Panc1 (cell line): ENCODE data around the gene DRD3. TPM values are rescaled to one million over a fixed set of nuclear protein-coding genes. Genes with fewer than 3 reads are reported as not detected.

ENCODE experiments used
- ATAC-seq: fragments of 200-7000 bp; cut with Tn5 transposase; 2 replicates; pipeline ENCODE4 v1.9.1; 2020; ENCODE audit warnings: mild to moderate bottlenecking, moderate library complexity
- BruUV-seq: library from RNA; stranded (reverse); fragments of 400-500 nt; replicated peaks from 2 replicates; lab custom pipeline; 2021; lab: Mats Ljungman, UMichigan
- CTCF ChIA-PET: fragments of 300-600 bp; sonication (Branson Sonifier 250); formaldehyde crosslinking; loops from one replicate; lab custom pipeline; 2022; ENCODE audit warnings: antibody characterized with exemption; lab: Charles Lee
- POLR2A ChIA-PET: fragments of 300-600 bp; sonication (Branson Sonifier 250); formaldehyde crosslinking; loops from one replicate; lab custom pipeline; 2022; ENCODE audit warnings: antibody characterized with exemption; lab: Charles Lee
- DNase-seq: peaks from one replicate; pipeline ENCODE4 v3.0.0-alpha.2; 2010; ENCODE audit warnings: low read depth, low spot score
- H3K27ac ChIP-seq: 2 replicates; pipeline ENCODE4 v1.5.1; 2011; ENCODE audit warnings: mild to moderate bottlenecking, low read length, inconsistent platforms
- H3K27me3 ChIP-seq: fragments of 200-500 bp; sonication (Bioruptor generic); 2 replicates; pipeline ENCODE4 v1.6.0; 2014; ENCODE audit warnings: low read length, inconsistent platforms; ENCODE audit not compliant: control insufficient read depth, insufficient read depth
- H3K36me3 ChIP-seq: fragments of 200-500 bp; sonication (Bioruptor generic); 2 replicates; pipeline ENCODE4 v1.5.1; 2014; ENCODE audit warnings: inconsistent platforms, mild to moderate bottlenecking, low read length, moderate library complexity; ENCODE audit not compliant: control insufficient read depth, insufficient read depth
- H3K4me1 ChIP-seq: 2 replicates; pipeline ENCODE4 v1.5.1; 2011; ENCODE audit warnings: inconsistent platforms, mild to moderate bottlenecking, low read length, moderate library complexity; ENCODE audit not compliant: control insufficient read depth, insufficient read depth
- H3K4me3 ChIP-seq, 2 experiments: 2 replicates each; pipeline ENCODE4 v1.5.1; 2011 to 2012; ENCODE audit warnings: low read depth in 2 of 2, low read length in 2 of 2, mild to moderate bottlenecking in 2 of 2, inconsistent platforms in 1 of 2, moderate library complexity in 1 of 2
- H3K9me3 ChIP-seq: fragments of 200-500 bp; sonication (Bioruptor generic); 2 replicates; pipeline ENCODE4 v1.5.1; 2014; ENCODE audit warnings: low read depth, mild to moderate bottlenecking, inconsistent platforms, low read length, moderate library complexity; ENCODE audit not compliant: control insufficient read depth, insufficient read depth
- POLR2AphosphoS5 ChIP-seq: IDR thresholded peaks from 2 replicates; pipeline ENCODE4 v1.6.1; 2012; ENCODE audit warnings: mild to moderate bottlenecking, low read depth, low read length, moderate library complexity
- SIN3A ChIP-seq: IDR thresholded peaks from 2 replicates; pipeline ENCODE4 v1.6.1; 2012; ENCODE audit warnings: low read depth, mild to moderate bottlenecking, low read length, moderate library complexity, borderline replicate concordance; ENCODE audit not compliant: insufficient read depth
- TCF7L2 ChIP-seq: IDR thresholded peaks from 2 replicates; pipeline ENCODE4 v1.6.1; 2011; ENCODE audit warnings: mild to moderate bottlenecking, low read depth, low read length, inconsistent platforms
- in situ Hi-C: cut with HindIII; loops from 2 replicates; pipeline ENCODE4 v1.10.0; 2016; ENCODE audit warnings: low sequenced_read_pairs, low pct_unique_long_range_greater_than_20kb
- intact Hi-C: fragments of 100-400 bp; cut with micrococcal nuclease; formaldehyde crosslinking; loops from one replicate; pipeline ENCODE4 v1.10.0; 2022; ENCODE audit not compliant: unreplicated experiment
- total RNA-seq: library from RNA; stranded (reverse); gene quantifications from one replicate; pipeline ENCODE4 v1.2.1, GENCODE V29; 2021; ENCODE audit not compliant: unreplicated experiment
- TF ChIP-seq, protein P1 (sequence below), 2 experiments: IDR thresholded peaks; 2 replicates each; pipeline ENCODE4 v1.6.1; 2011 to 2012; ENCODE audit warnings: low read depth in 2 of 2, control low read depth in 1 of 2, low read length in 1 of 2, mild to moderate bottlenecking in 1 of 2, moderate library complexity in 1 of 2; ENCODE audit not compliant: insufficient read depth in 1 of 2
- TF ChIP-seq, protein P2 (sequence below): fragments of 450-650 bp; IDR thresholded peaks from 2 replicates; pipeline ENCODE4 v1.5.1; 2017; ENCODE audit warnings: mild to moderate bottlenecking

Gene DRD3
- total RNA-seq, 1 experiment from 2014 or later, result not detected

DNA sequence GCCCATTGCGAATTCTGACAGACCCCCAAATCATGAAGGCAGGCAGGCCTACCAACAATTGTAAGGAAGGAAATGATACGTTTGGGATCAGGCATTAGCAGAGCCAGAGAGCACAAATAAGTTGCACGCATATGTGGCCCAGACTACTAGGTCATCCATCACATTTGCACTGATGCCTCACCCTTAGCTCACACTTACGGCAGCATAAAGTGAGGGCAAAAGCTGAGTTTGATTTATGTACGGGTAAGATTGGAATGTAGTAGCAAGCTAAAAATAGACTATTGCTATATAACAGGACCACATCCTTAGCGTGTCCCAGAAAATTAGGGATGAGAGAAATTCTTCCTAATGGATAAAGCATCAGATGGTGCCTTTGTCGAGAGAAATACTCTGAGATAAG, 63.7 kb downstream of the DRD3 start:
- in situ Hi-C loops, result no loop called here
- Histone ChIP-seq H3K27me3 (peaks cover 11% of the 10 kb centered on the region), H3K9me3 (no peaks in the 10 kb centered on the region), H3K36me3 (no peaks in the 10 kb centered on the region), H3K4me3 (no peak overlapping the region), H3K4me1 (no peaks in the 10 kb centered on the region), H3K27ac (no peak overlapping the region)
- TF ChIP-seq, protein P1, sequence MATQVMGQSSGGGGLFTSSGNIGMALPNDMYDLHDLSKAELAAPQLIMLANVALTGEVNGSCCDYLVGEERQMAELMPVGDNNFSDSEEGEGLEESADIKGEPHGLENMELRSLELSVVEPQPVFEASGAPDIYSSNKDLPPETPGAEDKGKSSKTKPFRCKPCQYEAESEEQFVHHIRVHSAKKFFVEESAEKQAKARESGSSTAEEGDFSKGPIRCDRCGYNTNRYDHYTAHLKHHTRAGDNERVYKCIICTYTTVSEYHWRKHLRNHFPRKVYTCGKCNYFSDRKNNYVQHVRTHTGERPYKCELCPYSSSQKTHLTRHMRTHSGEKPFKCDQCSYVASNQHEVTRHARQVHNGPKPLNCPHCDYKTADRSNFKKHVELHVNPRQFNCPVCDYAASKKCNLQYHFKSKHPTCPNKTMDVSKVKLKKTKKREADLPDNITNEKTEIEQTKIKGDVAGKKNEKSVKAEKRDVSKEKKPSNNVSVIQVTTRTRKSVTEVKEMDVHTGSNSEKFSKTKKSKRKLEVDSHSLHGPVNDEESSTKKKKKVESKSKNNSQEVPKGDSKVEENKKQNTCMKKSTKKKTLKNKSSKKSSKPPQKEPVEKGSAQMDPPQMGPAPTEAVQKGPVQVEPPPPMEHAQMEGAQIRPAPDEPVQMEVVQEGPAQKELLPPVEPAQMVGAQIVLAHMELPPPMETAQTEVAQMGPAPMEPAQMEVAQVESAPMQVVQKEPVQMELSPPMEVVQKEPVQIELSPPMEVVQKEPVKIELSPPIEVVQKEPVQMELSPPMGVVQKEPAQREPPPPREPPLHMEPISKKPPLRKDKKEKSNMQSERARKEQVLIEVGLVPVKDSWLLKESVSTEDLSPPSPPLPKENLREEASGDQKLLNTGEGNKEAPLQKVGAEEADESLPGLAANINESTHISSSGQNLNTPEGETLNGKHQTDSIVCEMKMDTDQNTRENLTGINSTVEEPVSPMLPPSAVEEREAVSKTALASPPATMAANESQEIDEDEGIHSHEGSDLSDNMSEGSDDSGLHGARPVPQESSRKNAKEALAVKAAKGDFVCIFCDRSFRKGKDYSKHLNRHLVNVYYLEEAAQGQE (IDR thresholded peaks at IDR 0.05; ENCODE audit: insufficient read depth in 1 of 2, low read depth in 2 of 2, low read length in 1 of 2), result no peak
- TF ChIP-seq TCF7L2 (no peak), SIN3A (no peak)
- BruUV-seq, result no TSS peak
- ChIA-PET POLR2A (no interaction called here), CTCF (no interaction called here)
- DNase-seq, result no peak
- intact Hi-C loops, result no loop called here
- no peak for ATAC-seq

DNA sequence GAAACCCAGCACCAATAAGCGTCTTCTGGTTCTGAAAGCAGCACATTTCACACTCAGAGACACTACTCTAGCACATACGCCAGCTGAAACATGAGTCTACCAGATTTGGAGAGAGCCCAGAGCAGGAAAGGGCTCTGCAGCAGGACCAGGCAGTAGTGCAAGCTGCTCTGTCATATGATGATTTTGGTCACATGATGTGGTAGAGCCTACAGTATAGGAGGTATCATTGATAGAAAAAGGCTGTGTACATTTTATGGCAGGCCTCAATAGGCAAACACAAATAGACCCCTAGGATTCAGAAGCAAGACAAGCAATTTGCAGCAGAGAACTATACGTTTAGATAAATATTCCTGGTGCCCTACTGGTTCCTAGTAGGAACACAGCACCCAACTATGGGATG, 64.1 kb downstream of the DRD3 start:
- intact Hi-C loops, result no loop called here
- H3K4me3 ChIP-seq, result no peak overlapping the region
- ChIA-PET POLR2A (no interaction called here), CTCF (no interaction called here)
- no TSS peak for BruUV-seq
- H3K27me3 ChIP-seq, result peaks cover 11% of the 10 kb centered on the region
- DNase-seq (no peak), ATAC-seq (no peak)
- in situ Hi-C loops, result no loop called here
- H3K27ac ChIP-seq, result no peak overlapping the region
- TF ChIP-seq, protein P1 (IDR thresholded peaks at IDR 0.05; ENCODE audit: insufficient read depth in 1 of 2, low read depth in 2 of 2, low read length in 1 of 2), result no peak
- no peak for TF ChIP-seq SIN3A
- TF ChIP-seq, protein P2, sequence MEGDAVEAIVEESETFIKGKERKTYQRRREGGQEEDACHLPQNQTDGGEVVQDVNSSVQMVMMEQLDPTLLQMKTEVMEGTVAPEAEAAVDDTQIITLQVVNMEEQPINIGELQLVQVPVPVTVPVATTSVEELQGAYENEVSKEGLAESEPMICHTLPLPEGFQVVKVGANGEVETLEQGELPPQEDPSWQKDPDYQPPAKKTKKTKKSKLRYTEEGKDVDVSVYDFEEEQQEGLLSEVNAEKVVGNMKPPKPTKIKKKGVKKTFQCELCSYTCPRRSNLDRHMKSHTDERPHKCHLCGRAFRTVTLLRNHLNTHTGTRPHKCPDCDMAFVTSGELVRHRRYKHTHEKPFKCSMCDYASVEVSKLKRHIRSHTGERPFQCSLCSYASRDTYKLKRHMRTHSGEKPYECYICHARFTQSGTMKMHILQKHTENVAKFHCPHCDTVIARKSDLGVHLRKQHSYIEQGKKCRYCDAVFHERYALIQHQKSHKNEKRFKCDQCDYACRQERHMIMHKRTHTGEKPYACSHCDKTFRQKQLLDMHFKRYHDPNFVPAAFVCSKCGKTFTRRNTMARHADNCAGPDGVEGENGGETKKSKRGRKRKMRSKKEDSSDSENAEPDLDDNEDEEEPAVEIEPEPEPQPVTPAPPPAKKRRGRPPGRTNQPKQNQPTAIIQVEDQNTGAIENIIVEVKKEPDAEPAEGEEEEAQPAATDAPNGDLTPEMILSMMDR, result no peak
- no peak for TF ChIP-seq POLR2AphosphoS5
- TF ChIP-seq TCF7L2, result no peak
- no peaks in the 10 kb centered on the region for H3K36me3 ChIP-seq
- no peaks in the 10 kb centered on the region for H3K9me3 ChIP-seq
- H3K4me1 ChIP-seq, result no peaks in the 10 kb centered on the region
